Uterus (tissue), 2 donors: ENCODE data around the gene ADAMTSL2.

ENCODE experiments used
- CTCF ChIP-seq, 4 experiments: fragments of 200-600 bp in 2 of 4; fragments of 450-650 bp in 2 of 4; sonication (generic) in 2 of 4; IDR thresholded peaks; one replicate each; pipeline ENCODE4 v1.5.1; 2016 to 2019; ENCODE audit warnings: antibody characterized with exemption in 4 of 4, mild to moderate bottlenecking in 2 of 4, moderate library complexity in 1 of 4
- POLR2A ChIP-seq, 2 donors: fragments of 450-650 bp; IDR thresholded peaks; one replicate each; pipeline ENCODE4 v1.6.1; 2016; ENCODE audit warnings: antibody characterized with exemption in 2 of 2, mild to moderate bottlenecking in 1 of 2, moderate library complexity in 1 of 2

DNA sequence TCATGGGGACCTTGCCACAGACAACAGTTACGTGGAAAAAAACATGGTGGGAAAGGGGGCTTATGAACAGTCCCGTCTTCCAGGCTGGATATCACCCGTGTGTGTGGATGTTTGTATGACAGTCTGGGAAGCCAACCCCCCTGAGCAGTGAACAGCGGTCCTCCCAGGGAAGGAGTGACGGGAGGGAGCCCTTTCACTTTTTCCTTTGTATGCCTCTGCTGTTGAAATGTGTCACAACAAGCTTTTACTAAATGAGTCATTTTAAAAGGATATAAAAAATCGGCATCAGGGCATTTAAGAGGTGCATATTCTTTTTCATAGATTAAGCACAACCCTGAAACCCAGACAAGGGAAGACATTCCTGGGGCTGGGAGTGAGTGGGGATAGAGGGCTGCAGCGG lies 14.8 kb upstream of the ADAMTSL2 start:
- TF ChIP-seq CTCF (IDR thresholded peaks at IDR 0.05) (no peak), POLR2A (IDR thresholded peaks at IDR 0.05) (no peak)
